ENCODE results near the gene HK1. TPM values are rescaled to one million over a fixed set of nuclear protein-coding genes. Genes with fewer than 3 reads are reported as not detected.
"Not testable (repeated sequence)": the region's sequence is repeated elsewhere in the genome, so short reads cannot be mapped to it uniquely, and the experiment has no call there.

The HK1 gene
- total RNA-seq, 1 donor from 2014 or later: 128 TPM

DNA sequence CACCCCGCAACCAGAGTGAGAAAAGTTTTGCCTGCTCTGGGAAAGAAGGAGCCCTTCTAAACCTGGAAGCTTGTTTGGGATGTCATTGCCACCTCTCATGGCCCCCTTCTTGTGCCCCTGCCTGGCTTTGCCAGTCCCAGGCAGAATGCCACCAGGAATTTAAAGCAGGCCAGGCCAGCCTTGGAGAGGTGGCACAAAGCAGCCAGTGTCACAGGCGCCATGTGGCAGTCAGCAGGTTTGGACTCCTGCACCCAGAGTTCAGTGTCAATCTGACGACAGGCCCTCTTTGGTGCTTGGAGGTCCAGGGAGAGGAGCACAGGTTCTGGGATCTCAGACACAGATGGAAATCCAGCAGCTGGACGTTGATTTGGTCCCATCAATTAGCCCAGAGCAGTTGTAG, 12.7 kb downstream of the HK1 start:
- no peaks in the 10 kb centered on the region for H3K36me3 ChIP-seq
- DNase-seq (ENCODE audit: low spot score in 2 of 2): no peak
- intact Hi-C loops (cut with DNase I): no loop called here

DNA sequence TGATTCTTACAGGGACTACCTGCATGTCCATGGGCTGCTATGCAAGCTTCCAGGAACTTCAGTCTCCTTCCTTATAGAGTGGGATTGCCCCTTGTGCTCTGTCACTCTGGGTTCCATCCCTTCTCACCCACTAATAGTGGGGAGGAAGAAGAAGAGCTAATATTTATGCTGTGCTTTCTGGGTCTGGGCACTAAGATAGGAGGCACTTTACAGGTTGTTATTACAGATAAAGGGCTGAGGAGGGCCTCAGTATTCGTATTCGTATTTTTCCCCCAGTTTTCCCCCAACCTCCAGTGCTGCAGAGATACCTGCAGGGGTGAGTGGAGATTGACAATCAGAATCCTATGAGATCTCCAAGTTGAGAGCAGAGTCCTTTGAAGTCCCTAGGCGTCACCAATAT, 14.2 kb downstream of the HK1 start:
- no peaks in the 10 kb centered on the region for H3K36me3 ChIP-seq
- no peak overlapping the region for H3K27ac ChIP-seq
- H3K27me3 ChIP-seq: no peaks in the 10 kb centered on the region
- TF ChIP-seq, protein P1, sequence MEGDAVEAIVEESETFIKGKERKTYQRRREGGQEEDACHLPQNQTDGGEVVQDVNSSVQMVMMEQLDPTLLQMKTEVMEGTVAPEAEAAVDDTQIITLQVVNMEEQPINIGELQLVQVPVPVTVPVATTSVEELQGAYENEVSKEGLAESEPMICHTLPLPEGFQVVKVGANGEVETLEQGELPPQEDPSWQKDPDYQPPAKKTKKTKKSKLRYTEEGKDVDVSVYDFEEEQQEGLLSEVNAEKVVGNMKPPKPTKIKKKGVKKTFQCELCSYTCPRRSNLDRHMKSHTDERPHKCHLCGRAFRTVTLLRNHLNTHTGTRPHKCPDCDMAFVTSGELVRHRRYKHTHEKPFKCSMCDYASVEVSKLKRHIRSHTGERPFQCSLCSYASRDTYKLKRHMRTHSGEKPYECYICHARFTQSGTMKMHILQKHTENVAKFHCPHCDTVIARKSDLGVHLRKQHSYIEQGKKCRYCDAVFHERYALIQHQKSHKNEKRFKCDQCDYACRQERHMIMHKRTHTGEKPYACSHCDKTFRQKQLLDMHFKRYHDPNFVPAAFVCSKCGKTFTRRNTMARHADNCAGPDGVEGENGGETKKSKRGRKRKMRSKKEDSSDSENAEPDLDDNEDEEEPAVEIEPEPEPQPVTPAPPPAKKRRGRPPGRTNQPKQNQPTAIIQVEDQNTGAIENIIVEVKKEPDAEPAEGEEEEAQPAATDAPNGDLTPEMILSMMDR (IDR thresholded peaks at IDR 0.05): no peak
- intact Hi-C loops (cut with DNase I): no loop called here
- no peak overlapping the region for H3K4me3 ChIP-seq
- H3K4me1 ChIP-seq: no peaks in the 10 kb centered on the region
- no peaks in the 10 kb centered on the region for H3K9me3 ChIP-seq
- no peak for DNase-seq (ENCODE audit: low spot score in 2 of 2)

More for the DNA sequence above, 12.7 kb downstream of the HK1 start:
- Histone ChIP-seq H3K27me3 (no peaks in the 10 kb centered on the region), H3K9me3 (no peaks in the 10 kb centered on the region), H3K4me1 (no peaks in the 10 kb centered on the region), H3K4me3 (no peak overlapping the region), H3K27ac (no peak overlapping the region)
- TF ChIP-seq, protein P1 (IDR thresholded peaks at IDR 0.05): no peak

DNA sequence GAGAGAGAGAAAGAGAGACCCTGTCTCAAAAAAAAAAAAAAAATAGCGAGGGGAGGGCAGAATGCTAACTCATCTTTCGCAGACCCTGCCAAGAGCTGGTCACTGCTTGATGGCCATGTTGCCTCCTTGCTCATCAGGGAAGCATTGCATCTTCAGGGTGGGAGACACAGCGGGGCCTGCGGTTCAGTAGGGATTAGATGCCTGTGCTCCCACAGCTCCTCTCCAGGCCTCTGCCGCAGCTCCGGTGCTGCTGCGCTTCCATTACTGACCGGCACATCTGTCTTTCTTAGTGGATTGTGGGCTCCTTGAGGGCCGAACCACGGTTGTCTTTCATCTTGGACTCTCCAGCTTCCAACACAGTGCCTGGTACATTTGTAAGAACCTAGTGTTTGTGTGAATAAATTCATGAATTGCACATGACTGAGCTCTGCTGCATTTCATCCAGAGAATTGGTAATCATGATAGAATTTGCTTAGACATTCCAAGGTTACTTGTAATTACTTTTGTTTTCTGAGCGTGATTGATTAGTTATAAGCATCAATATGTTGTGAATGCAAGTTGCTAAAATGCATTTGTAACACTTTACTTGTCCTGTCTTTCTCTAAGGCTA, 16.8 kb downstream of the HK1 start:
- no peaks in the 10 kb centered on the region for H3K36me3 ChIP-seq
- no peaks in the 10 kb centered on the region for H3K27me3 ChIP-seq
- intact Hi-C loops (cut with DNase I): no loop called here
- H3K9me3 ChIP-seq: no peaks in the 10 kb centered on the region
- TF ChIP-seq, protein P1 (IDR thresholded peaks at IDR 0.05): no peak
- H3K4me3 ChIP-seq: no peak overlapping the region
- DNase-seq (ENCODE audit: low spot score in 2 of 2): no peak
- H3K4me1 ChIP-seq: no peaks in the 10 kb centered on the region
- H3K27ac ChIP-seq: no peak overlapping the region

DNA sequence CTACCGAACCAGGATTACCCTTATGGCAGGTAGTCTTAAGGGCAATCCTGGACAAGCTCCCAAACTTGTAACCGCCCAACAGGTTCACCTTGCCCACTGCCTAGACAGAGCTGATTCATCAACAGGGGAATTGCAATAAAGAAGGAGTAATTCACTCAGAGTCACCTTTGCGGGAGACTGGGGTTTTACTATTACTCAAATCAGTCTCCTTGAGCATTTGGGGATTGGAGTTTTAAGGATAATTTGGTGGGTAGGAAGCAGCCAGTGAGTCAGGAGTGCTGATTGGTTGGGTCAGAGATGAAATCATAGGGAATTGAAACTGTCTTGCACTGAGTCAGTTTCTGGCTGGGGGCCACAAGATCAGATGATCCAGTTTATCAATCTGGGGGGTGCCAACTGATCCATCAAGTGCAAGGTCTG, 25.3 kb downstream of the HK1 start:
- intact Hi-C loops (cut with DNase I): no loop called here
- DNase-seq (ENCODE audit: low spot score in 2 of 2): no peak

DNA sequence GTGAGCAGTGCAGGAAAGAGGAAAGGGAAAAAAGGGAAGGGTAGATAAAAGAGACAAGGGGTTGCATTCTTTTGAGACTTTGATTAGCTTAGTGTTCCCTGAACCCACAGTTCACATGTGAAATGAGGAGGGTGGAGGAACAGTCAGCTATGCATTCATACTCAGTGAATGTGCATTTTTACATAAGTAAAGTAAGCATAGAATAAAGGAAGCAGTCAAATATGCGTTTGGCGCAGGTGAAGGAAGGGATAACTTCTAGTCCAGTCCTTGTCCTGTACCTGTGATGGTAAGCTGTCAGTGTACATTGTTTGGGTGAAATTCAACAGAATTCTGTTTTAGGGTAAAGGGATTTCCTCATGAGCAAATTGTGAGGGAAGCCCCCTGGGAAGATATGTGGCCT, 28.1 kb downstream of the HK1 start:
- Histone ChIP-seq H3K27me3 (no peaks in the 10 kb centered on the region), H3K36me3 (no peaks in the 10 kb centered on the region), H3K9me3 (no peaks in the 10 kb centered on the region), H3K27ac (no peak overlapping the region), H3K4me1 (no peaks in the 10 kb centered on the region), H3K4me3 (no peak overlapping the region)
- no peak for DNase-seq (ENCODE audit: low spot score in 2 of 2)
- intact Hi-C loops (cut with DNase I): no loop called here
- TF ChIP-seq, protein P1 (IDR thresholded peaks at IDR 0.05): no peak

More for the DNA sequence above, 25.3 kb downstream of the HK1 start:
- Histone ChIP-seq H3K27ac (no peak overlapping the region), H3K36me3 (no peaks in the 10 kb centered on the region), H3K9me3 (no peaks in the 10 kb centered on the region), H3K4me1 (no peaks in the 10 kb centered on the region), H3K27me3 (no peaks in the 10 kb centered on the region), H3K4me3 (no peak overlapping the region)
- TF ChIP-seq, protein P1 (IDR thresholded peaks at IDR 0.05): no peak

DNA sequence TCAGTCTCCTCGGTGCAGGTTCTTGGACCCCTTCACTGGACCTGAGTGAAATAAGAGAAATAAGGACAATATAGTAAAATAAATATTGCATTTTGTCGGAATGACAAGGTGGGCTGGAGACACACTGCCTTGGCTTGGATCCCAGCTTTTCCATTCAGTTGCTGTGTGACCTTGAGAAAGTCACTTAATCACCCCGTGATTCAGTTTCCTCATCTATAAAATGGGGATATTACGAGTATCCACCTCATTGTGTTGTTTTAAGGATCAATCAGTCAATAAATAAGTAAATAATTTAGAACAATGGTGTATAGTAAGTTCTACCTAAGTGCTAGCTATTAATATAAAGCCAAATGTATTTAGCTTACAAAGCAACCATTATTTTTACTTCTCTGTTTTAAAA, 29.1 kb downstream of the HK1 start:
- no peak overlapping the region for H3K4me3 ChIP-seq
- no peaks in the 10 kb centered on the region for H3K4me1 ChIP-seq
- no peak for DNase-seq (ENCODE audit: low spot score in 2 of 2)
- TF ChIP-seq, protein P1 (IDR thresholded peaks at IDR 0.05): no peak
- no peaks in the 10 kb centered on the region for H3K9me3 ChIP-seq
- no peaks in the 10 kb centered on the region for H3K27me3 ChIP-seq
- H3K27ac ChIP-seq: no peak overlapping the region
- intact Hi-C loops (cut with DNase I): no loop called here
- H3K36me3 ChIP-seq: no peaks in the 10 kb centered on the region

DNA sequence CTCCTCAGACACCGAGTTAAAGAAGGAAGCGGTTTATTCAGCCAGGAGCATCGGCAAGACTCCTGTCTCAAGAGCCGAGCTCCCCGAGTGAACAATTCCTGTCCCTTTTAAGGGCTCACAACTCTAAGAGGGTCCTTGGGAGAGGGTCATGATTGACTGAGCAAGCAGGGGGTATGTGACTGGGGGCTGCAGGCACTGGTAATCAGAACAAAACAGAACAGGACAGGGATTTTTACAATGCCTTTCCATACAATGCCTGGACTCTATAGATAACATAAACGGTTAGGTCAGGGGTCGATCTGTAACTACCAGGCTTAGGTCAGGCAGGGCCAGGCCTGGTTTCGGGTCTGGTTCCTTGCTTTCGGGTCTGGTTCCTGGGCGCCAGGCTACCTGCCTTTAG, 30.0 kb downstream of the HK1 start:
- intact Hi-C loops (cut with DNase I); DNase-seq (ENCODE audit: low spot score in 2 of 2); H3K9me3 ChIP-seq; H3K4me3 ChIP-seq; H3K36me3 ChIP-seq; H3K4me1 ChIP-seq; H3K27me3 ChIP-seq; H3K27ac ChIP-seq: not testable (repeated sequence)
